A673 (cell line): Measurements from ENCODE around the gene ROCK1. TPM values are rescaled to one million over a fixed set of nuclear protein-coding genes. Genes with fewer than 3 reads are reported as not detected.
"Not testable (repeated sequence)": the region's sequence is repeated elsewhere in the genome, so short reads cannot be mapped to it uniquely, and the experiment has no call there.

ENCODE experiments used
- BruUV-seq: library from RNA; stranded (reverse); fragments of 400-500 nt; replicated peaks from 2 replicates; lab custom pipeline; 2021; lab: Mats Ljungman, UMichigan
- CTCF ChIA-PET: fragments of 300-600 bp; sonication (Branson Sonifier 250); formaldehyde crosslinking; loops from one replicate; lab custom pipeline; 2022; ENCODE audit warnings: antibody characterized with exemption; lab: Charles Lee
- POLR2A ChIA-PET: fragments of 300-600 bp; sonication (Branson Sonifier 250); formaldehyde crosslinking; loops from one replicate; lab custom pipeline; 2022; ENCODE audit warnings: antibody characterized with exemption; ENCODE audit not compliant: low non-redundant PET; lab: Charles Lee
- DNase-seq: peaks from one replicate; pipeline ENCODE4 v3.0.0-alpha.2; 2015; ENCODE audit warnings: low spot score
- H3K27ac ChIP-seq: fragments of 200-600 bp; sonication (generic); 2 replicates; pipeline ENCODE4 v1.5.1; 2016; ENCODE audit warnings: mixed run types, low read depth, mild to moderate bottlenecking, mixed read lengths, antibody characterized with exemption, low read length; ENCODE audit not compliant: poor library complexity, severe bottlenecking
- H3K27me3 ChIP-seq: fragments of 200-600 bp; sonication (generic); replicated peaks from 2 replicates; pipeline ENCODE4 v1.6.1; 2017; ENCODE audit warnings: mixed run types, low read depth, mild to moderate bottlenecking, mixed read lengths, antibody characterized with exemption, low read length; ENCODE audit not compliant: insufficient read depth, poor library complexity
- H3K36me3 ChIP-seq: fragments of 200-600 bp; sonication (generic); 2 replicates; pipeline ENCODE4 v1.6.1; 2016; ENCODE audit warnings: mixed run types, mild to moderate bottlenecking, mixed read lengths, antibody characterized with exemption, low read length; ENCODE audit not compliant: insufficient read depth, poor library complexity, severe bottlenecking
- H3K4me1 ChIP-seq: fragments of 200-600 bp; sonication (generic); 2 replicates; pipeline ENCODE4 v1.6.1; 2017; ENCODE audit warnings: mixed run types, mild to moderate bottlenecking, mixed read lengths, antibody characterized with exemption, low read length; ENCODE audit not compliant: insufficient read depth, poor library complexity, severe bottlenecking
- H3K4me3 ChIP-seq: fragments of 200-600 bp; sonication (generic); 2 replicates; pipeline ENCODE4 v1.5.1; 2016; ENCODE audit warnings: low read depth, mixed run types, mild to moderate bottlenecking, mixed read lengths, low read length; ENCODE audit not compliant: poor library complexity, severe bottlenecking
- H3K9me3 ChIP-seq: fragments of 200-600 bp; sonication (generic); 2 replicates; pipeline ENCODE4 v1.6.1; 2016; ENCODE audit warnings: mixed run types, low read depth, mild to moderate bottlenecking, mixed read lengths, antibody characterized with exemption, low read length; ENCODE audit not compliant: poor library complexity, severe bottlenecking
- EZH2 ChIP-seq: fragments of 200-600 bp; sonication (generic); IDR thresholded peaks from 2 replicates; pipeline ENCODE4 v1.6.1; 2017; ENCODE audit warnings: borderline replicate concordance, low read depth, mild to moderate bottlenecking, mixed read lengths, antibody characterized with exemption, low read length; ENCODE audit not compliant: poor library complexity, severe bottlenecking
- intact Hi-C: fragments of 100-400 bp; cut with micrococcal nuclease; formaldehyde crosslinking; loops from one replicate; pipeline ENCODE4 v1.10.0; 2022; ENCODE audit not compliant: unreplicated experiment
- total RNA-seq: library from RNA; stranded (reverse); gene quantifications from 2 replicates; pipeline ENCODE4 v1.2.3, GENCODE V29; 2021
- TF ChIP-seq, protein P1 (sequence below): fragments of 300-800, 200-600 bp; sonication (generic); conservative IDR thresholded peaks from 2 replicates; pipeline ENCODE4 v1.5.1; 2017; ENCODE audit warnings: low read depth, mild to moderate bottlenecking, antibody characterized with exemption, low read length, moderate library complexity, mixed read lengths

Gene ROCK1
- total RNA-seq, 1 experiment from 2014 or later, result 34.9 TPM

DNA sequence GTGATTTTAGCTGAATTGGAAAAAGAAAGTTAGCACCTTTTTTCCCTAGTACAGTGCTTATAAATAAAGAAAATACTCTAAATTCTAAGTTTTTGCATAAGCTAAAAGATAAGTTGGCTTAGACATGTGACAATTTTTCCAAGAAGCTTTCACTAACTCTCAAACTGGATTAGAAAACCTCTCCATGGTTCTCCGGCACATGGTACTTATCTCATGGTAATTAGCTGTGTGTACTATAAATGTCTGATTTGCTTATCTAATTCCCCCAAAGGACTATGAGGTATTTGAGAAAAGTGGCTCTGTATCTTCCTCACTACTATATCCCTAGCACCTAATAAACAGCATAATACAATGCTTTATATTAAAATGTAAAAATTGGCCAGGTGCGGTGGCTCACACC, 71.1 kb downstream of the ROCK1 start:
- BruUV-seq, result no TSS peak
- H3K4me1 ChIP-seq, result peaks cover 9% of the 10 kb centered on the region
- no peaks in the 10 kb centered on the region for H3K27me3 ChIP-seq
- POLR2A ChIA-PET, result no interaction called here
- intact Hi-C loops, result loop anchor here (5.0 kb wide), 1 partner anchor 72 kb away; the partner anchor contains the start of gene ROCK1
- H3K27ac ChIP-seq, result no peak overlapping the region
- no peak overlapping the region for H3K4me3 ChIP-seq
- H3K9me3 ChIP-seq, result no peaks in the 10 kb centered on the region
- no peaks in the 10 kb centered on the region for H3K36me3 ChIP-seq
- CTCF ChIA-PET, result no interaction called here
- DNase-seq, result no peak
- TF ChIP-seq EZH2, result no peak
- TF ChIP-seq, protein P1, sequence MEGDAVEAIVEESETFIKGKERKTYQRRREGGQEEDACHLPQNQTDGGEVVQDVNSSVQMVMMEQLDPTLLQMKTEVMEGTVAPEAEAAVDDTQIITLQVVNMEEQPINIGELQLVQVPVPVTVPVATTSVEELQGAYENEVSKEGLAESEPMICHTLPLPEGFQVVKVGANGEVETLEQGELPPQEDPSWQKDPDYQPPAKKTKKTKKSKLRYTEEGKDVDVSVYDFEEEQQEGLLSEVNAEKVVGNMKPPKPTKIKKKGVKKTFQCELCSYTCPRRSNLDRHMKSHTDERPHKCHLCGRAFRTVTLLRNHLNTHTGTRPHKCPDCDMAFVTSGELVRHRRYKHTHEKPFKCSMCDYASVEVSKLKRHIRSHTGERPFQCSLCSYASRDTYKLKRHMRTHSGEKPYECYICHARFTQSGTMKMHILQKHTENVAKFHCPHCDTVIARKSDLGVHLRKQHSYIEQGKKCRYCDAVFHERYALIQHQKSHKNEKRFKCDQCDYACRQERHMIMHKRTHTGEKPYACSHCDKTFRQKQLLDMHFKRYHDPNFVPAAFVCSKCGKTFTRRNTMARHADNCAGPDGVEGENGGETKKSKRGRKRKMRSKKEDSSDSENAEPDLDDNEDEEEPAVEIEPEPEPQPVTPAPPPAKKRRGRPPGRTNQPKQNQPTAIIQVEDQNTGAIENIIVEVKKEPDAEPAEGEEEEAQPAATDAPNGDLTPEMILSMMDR, result no peak

DNA sequence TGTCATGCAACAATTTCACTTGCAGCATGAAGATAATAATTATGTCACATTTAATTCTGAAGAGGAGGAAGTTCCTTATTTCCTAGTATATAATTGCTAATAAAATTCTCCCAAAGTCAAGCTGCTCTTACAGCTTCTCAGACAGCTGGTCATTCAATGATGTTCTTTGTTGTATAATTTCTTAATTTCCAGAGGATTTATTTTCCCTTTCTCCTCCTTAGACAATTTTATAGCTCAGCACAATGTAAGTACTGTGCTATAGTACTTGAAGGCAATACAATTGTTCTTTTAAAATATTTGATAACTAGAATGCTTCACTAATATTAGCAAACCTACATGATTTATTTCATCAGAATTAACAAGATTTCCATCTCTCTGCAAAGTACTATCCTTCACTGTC, 73.4 kb downstream of the ROCK1 start:
- peak; percentile 50 for DNase-seq
- Histone ChIP-seq H3K27ac (no peak overlapping the region), H3K4me1 (peaks cover 9% of the 10 kb centered on the region), H3K36me3 (no peaks in the 10 kb centered on the region), H3K9me3 (no peaks in the 10 kb centered on the region), H3K4me3 (no peak overlapping the region), H3K27me3 (no peaks in the 10 kb centered on the region)
- ChIA-PET POLR2A (no interaction called here), CTCF (no interaction called here)
- TF ChIP-seq, protein P1, result no peak
- no peak for TF ChIP-seq EZH2
- BruUV-seq, result no TSS peak
- intact Hi-C loops, result loop anchor here (10.0 kb wide), 1 partner anchor 57 kb away; no protein-coding TSS in a partner anchor

DNA sequence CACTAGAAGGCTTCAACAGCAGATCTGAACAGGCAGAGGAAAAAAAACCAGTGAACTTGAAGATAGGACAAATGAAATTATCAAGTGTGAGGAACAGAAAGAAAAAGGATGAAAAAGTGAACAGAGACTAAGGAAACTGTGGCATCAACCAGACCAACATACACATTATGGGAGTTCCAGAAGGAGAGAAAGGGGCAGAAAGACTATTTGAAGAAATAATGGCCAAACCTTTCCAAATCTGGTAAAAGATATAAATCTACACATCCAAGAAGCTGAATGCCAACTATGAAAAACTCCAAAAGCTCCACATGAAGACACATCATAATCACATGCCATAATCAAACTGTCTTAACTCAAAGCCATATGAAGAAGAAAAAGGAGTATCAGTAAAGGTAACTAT, 79.8 kb downstream of the ROCK1 start:
- POLR2A ChIA-PET, result no interaction called here
- CTCF ChIA-PET, result no interaction called here
- intact Hi-C loops, result loop anchor here (10.0 kb wide), 1 partner anchor 63 kb away; no protein-coding TSS in a partner anchor
- no TSS peak for BruUV-seq
- no peak for TF ChIP-seq EZH2
- TF ChIP-seq, protein P1, result no peak
- no peak overlapping the region for H3K4me3 ChIP-seq
- H3K27me3 ChIP-seq, result no peaks in the 10 kb centered on the region
- no peak for DNase-seq
- H3K9me3 ChIP-seq, result peaks cover 6% of the 10 kb centered on the region
- H3K36me3 ChIP-seq, result no peaks in the 10 kb centered on the region
- no peak overlapping the region for H3K27ac ChIP-seq
- no peaks in the 10 kb centered on the region for H3K4me1 ChIP-seq

DNA sequence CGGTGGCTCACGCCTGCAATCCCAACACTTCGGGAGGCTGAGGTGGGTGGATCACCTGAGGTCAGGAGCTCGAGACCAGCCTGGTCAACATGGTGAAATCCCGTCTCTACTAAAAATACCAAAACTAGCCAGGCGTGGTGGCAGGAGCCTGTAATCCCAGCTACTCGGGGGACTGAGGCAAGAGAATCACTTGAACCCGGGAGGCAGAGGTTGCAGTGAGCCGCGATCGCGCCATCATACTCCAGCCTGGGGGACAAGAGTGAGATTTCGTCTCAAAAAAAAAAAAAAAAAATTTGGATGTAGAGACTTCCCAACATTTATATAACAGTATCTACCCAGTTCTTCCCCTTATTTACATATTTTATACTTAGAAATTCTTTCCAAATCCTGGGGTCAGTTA, 93.4 kb downstream of the ROCK1 start:
- H3K36me3 ChIP-seq, result peaks cover 15% of the 10 kb centered on the region
- H3K27me3 ChIP-seq, H3K9me3 ChIP-seq, intact Hi-C loops, CTCF ChIA-PET, H3K4me1 ChIP-seq, BruUV-seq, POLR2A ChIA-PET, H3K27ac ChIP-seq, H3K4me3 ChIP-seq, DNase-seq: not testable (repeated sequence)
